Spleen (tissue), 11 donors: ENCODE data around the gene LRCH4. TPM values are rescaled to one million over a fixed set of nuclear protein-coding genes. Genes with fewer than 3 reads are reported as not detected.
"Not testable (repeated sequence)": the region's sequence is repeated elsewhere in the genome, so short reads cannot be mapped to it uniquely, and the experiment has no call there.

ENCODE experiments used
- DNase-seq: peaks from one replicate; pipeline ENCODE4 v3.0.0-alpha.2; 2020
- H3K27ac ChIP-seq, 8 donors: fragments of 200-600 bp; sonication (generic) in 7 of 8; 1 replicate in 4 of 8; 2 replicates in 4 of 8; pipeline versions ENCODE4 v1.5.0 to v1.8.0; 2016 to 2021; ENCODE audit warnings: inconsistent platforms in 4 of 8, mild to moderate bottlenecking in 4 of 8, moderate library complexity in 1 of 8
- H3K27me3 ChIP-seq, 7 donors: fragments of 200-600 bp; sonication (generic) in 6 of 7; replicated peaks in 1 of 7; 1 replicate in 4 of 7; 2 replicates in 3 of 7; pipeline versions ENCODE4 v1.5.0 to v1.8.0; 2016 to 2021; ENCODE audit warnings: inconsistent platforms in 3 of 7, mild to moderate bottlenecking in 1 of 7
- H3K36me3 ChIP-seq, 6 donors: fragments of 200-600 bp; sonication (generic) in 5 of 6; 1 replicate in 4 of 6; 2 replicates in 2 of 6; pipeline versions ENCODE4 v1.5.0 to v1.8.0; 2016 to 2021; ENCODE audit warnings: inconsistent platforms in 2 of 6
- H3K4me1 ChIP-seq, 6 donors: fragments of 200-600 bp; sonication (generic) in 5 of 6; 1 replicate in 3 of 6; 2 replicates in 3 of 6; pipeline versions ENCODE4 v1.5.0 to v1.8.0; 2016 to 2021; ENCODE audit warnings: inconsistent platforms in 3 of 6
- H3K4me3 ChIP-seq, 8 donors: fragments of 200-600 bp; sonication (generic) in 7 of 8; 1 replicate in 4 of 8; 2 replicates in 4 of 8; pipeline versions ENCODE4 v1.5.0 to v1.8.0; 2016 to 2021; ENCODE audit warnings: inconsistent platforms in 4 of 8, mild to moderate bottlenecking in 4 of 8, moderate library complexity in 2 of 8
- H3K9me3 ChIP-seq, 8 donors: fragments of 200-600 bp; sonication (generic) in 7 of 8; 1 replicate in 4 of 8; 2 replicates in 4 of 8; pipeline versions ENCODE4 v1.5.0 to v1.8.0; 2016 to 2021; ENCODE audit warnings: inconsistent platforms in 4 of 8
- CTCF ChIP-seq, 11 experiments: fragments of 200-600 bp in 7 of 11; fragments of 450-650 bp in 4 of 11; sonication (generic) in 4 of 11; IDR thresholded peaks in 8 of 11; conservative IDR thresholded peaks in 3 of 11; 1 replicate in 7 of 11; 2 replicates in 4 of 11; pipeline versions ENCODE4 v1.4.0 to v1.8.0; 2016 to 2021; ENCODE audit warnings: antibody characterized with exemption in 11 of 11, inconsistent platforms in 4 of 11, mild to moderate bottlenecking in 1 of 11
- POLR2A ChIP-seq, 3 donors: fragments of 450-650 bp; IDR thresholded peaks; one replicate each; pipeline ENCODE4 v1.5.1; 2017; ENCODE audit warnings: antibody characterized with exemption in 3 of 3, mild to moderate bottlenecking in 1 of 3
- POLR2AphosphoS5 ChIP-seq, 3 donors: sonication (generic); formaldehyde crosslinking; IDR thresholded peaks; one replicate each; pipeline ENCODE4 v1.5.1; 2017; ENCODE audit warnings: antibody characterized with exemption in 3 of 3
- WGBS, 5 donors: extraction: QIAGEN DNeasy Blood & Tissue Kit in 3 of 5; methylation state at CpG; one replicate each; pipeline versions ENCODE4 v1.1.5 to v1.1.7; 2013 to 2018; 5-methylcytosine and 5-hydroxymethylcytosine counted together
- intact Hi-C: fragments of 100-400 bp; cut with DNase I; formaldehyde crosslinking; loops from one replicate; pipeline ENCODE4 v1.15.0; 2023; ENCODE audit warnings: low total_unique reads
- polyA plus RNA-seq, 3 donors: library from polyadenylated mRNA; stranded (reverse); fragments of 200-250 nt; gene quantifications; one replicate each; pipeline ENCODE4 v1.2.1, GENCODE V29; 2013
- total RNA-seq, 7 donors: library from RNA; depleted of rRNA in 3 of 7; stranded (reverse); fragments of >200 nt in 3 of 7; fragmentation: NEBNext Ultra II Directional in 4 of 7; extraction: Animal tissue kit (Norgen Biotek cat#: 25700) in 4 of 7; gene quantifications; one replicate each; pipeline versions ENCODE4 v1.1.0 to v1.2.1, GENCODE V29; 2016 to 2021
- donor health status: healthy with polysubstance abuse.
- donor health status: DM: no; HTN: no; CAD: no; lungs with moderate emphysema.
- donor health status: DM: no; HTN: no; CAD: no.
- donor health status: Bipolar disorder and iron deficiency.
- donor health status: healthy.
- donor health status: DM: no; HTN: no; CAD: no.
- donor health status: DM: yes; HTN: yes; CAD: no.

LRCH4 gene
- total and polyA plus RNA-seq, 10 donors, result 145 to 333 (median 197) TPM

GRCh38 chr7:100539436-100540006 is 46.4 kb downstream of the LRCH4 start:
- Histone ChIP-seq H3K27me3 (no peaks in the 10 kb centered on the region), H3K36me3 (no peaks in the 10 kb centered on the region), H3K9me3 (no peaks in the 10 kb centered on the region), H3K4me3 (peak overlapping the region; percentile 89 to 98 (median 96)), H3K4me1 (peaks cover 27 to 65% (median 54%) of the 10 kb centered on the region in 6 donors), H3K27ac (peak overlapping the region in 7 of 8 donors; percentile 60 to 89 (median 82))
- TF ChIP-seq POLR2A (IDR thresholded peaks at IDR 0.05), result no peak
- peak in 1 of 11 experiments; percentile 7 for TF ChIP-seq CTCF (IDR thresholded peaks at IDR 0.05 in 8 of 11, conservative IDR thresholded peaks at IDR 0.05 in 3 of 11)
- 0 to 2% (median 1%) methylated on average over 33 to 44 of the region's 44 CpGs for WGBS, 5 donors
- DNase-seq, result no peak
- intact Hi-C loops, result no loop called here

GRCh38 chr7:100538654-100539435 is 47.1 kb downstream of the LRCH4 start, which contains the start of gene AGFG2:
AGFG2 (plus strand) TSS chr7:100539203; CDS start chr7:100539347, 144 bp downstream.
- no peaks in the 10 kb centered on the region for H3K9me3 ChIP-seq
- DNase-seq, result peak; percentile 100
- peak within 1 kb of the TSS; percentile 54 to 89 (median 80) for H3K27ac ChIP-seq
- H3K4me3 ChIP-seq, result peak within 1 kb of the TSS; percentile 89 to 98 (median 96)
- H3K27me3 ChIP-seq, result no peaks in the 10 kb centered on the region
- no peaks in the 10 kb centered on the region for H3K36me3 ChIP-seq
- intact Hi-C loops, result no loop called here
- 0% methylated on average over 59 to 60 of the region's 60 CpGs for WGBS, 5 donors
- peaks cover 21 to 58% (median 48%) of the 10 kb centered on the region in 6 donors for H3K4me1 ChIP-seq
- TF ChIP-seq POLR2AphosphoS5 (IDR thresholded peaks at IDR 0.05), result peak; percentile 93 to 98 (median 95)
- TF ChIP-seq CTCF (IDR thresholded peaks at IDR 0.05 in 8 of 11, conservative IDR thresholded peaks at IDR 0.05 in 3 of 11), result peak in 3 of 11 experiments; percentile 28 to 49 (median 37)
- peak in 1 of 3 donors; percentile 73 for TF ChIP-seq POLR2A (IDR thresholded peaks at IDR 0.05)

- TF ChIP-seq POLR2AphosphoS5 (IDR thresholded peaks at IDR 0.05), result no peak
- no peak for TF ChIP-seq CTCF (IDR thresholded peaks at IDR 0.05 in 8 of 11, conservative IDR thresholded peaks at IDR 0.05 in 3 of 11)
- no peak for TF ChIP-seq POLR2A (IDR thresholded peaks at IDR 0.05)
- Histone ChIP-seq H3K4me1 (peaks cover 20 to 53% (median 42%) of the 10 kb centered on the region in 6 donors), H3K36me3 (no peaks in the 10 kb centered on the region), H3K27ac (peak overlapping the region in 6 of 8 donors; percentile 54 to 86 (median 68)), H3K4me3 (peak overlapping the region in 7 of 8 donors; percentile 18 to 98 (median 94)), H3K27me3 (no peaks in the 10 kb centered on the region), H3K9me3 (no peaks in the 10 kb centered on the region)
- DNase-seq, result no peak
- 7 to 12% (median 10%) methylated on average over 8 of the region's 8 CpGs for WGBS, 5 donors
- intact Hi-C loops, result no loop called here
These were observed 47.6 kb downstream of the LRCH4 start for GRCh38 chr7:100538348-100538653.

GRCh38 chr7:100536695-100537094 is 49.2 kb downstream of the LRCH4 start:
- H3K4me3 ChIP-seq, H3K9me3 ChIP-seq, DNase-seq, H3K27ac ChIP-seq, H3K27me3 ChIP-seq, H3K36me3 ChIP-seq, intact Hi-C loops: not testable (repeated sequence)
- 79 to 93% (median 82%) methylated on average over 2 of the region's 2 CpGs for WGBS, 5 donors
- H3K4me1 ChIP-seq, result peaks cover 13 to 37% (median 28%) of the 10 kb centered on the region in 6 donors

- H3K36me3 ChIP-seq, DNase-seq, H3K27me3 ChIP-seq, H3K4me3 ChIP-seq, H3K27ac ChIP-seq, intact Hi-C loops, H3K9me3 ChIP-seq: not testable (repeated sequence)
- 92 to 97% (median 95%) methylated on average over 9 of the region's 9 CpGs for WGBS, 5 donors
- peaks cover 13 to 30% (median 21%) of the 10 kb centered on the region in 6 donors for H3K4me1 ChIP-seq
These were observed 49.9 kb downstream of the LRCH4 start for GRCh38 chr7:100535982-100536381.
